GM18870 (cell line): ENCODE results near the gene ELANE.

Experiments
- ATAC-seq: cut with Tn5 transposase; IDR thresholded peaks from one replicate; pipeline ENCODE4 v1.9.1; 2021; ENCODE audit warnings: moderate library complexity; ENCODE audit not compliant: unreplicated experiment

ELANE gene

DNA sequence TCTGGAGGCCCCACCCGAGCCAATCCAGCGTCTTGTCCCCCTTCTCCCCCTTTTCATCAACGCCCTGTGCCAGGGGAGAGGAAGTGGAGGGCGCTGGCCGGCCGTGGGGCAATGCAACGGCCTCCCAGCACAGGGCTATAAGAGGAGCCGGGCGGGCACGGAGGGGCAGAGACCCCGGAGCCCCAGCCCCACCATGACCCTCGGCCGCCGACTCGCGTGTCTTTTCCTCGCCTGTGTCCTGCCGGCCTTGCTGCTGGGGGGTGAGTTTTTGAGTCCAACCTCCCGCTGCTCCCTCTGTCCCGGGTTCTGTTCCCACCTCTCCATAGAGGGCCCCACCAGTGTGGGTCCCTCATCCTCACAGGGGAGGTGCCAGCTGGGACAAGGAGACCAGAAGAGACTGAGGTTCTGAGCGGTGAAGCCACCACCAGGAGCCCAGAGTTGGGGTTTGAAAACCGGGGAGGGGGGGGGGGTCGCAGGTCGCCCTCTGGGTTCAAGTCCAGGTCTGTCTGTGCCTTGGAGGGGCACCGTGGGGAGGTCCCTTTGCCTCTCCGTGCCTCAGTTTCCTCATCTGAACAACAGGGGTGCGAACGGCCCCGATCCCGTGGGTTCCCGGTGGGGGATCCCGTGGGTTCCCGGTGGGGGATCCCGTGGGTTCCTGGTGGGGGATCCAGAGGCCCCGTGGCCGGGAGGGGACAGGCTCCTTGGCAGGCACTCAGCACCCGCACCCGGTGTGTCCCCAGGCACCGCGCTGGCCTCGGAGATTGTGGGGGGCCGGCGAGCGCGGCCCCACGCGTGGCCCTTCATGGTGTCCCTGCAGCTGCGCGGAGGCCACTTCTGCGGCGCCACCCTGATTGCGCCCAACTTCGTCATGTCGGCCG is at the start of gene ELANE:
ELANE (plus strand) TSS at position 168 of the 878 bp plus-strand sequence; CDS start at position 194, 26 bp downstream.
- ATAC-seq: no peak

DNA sequence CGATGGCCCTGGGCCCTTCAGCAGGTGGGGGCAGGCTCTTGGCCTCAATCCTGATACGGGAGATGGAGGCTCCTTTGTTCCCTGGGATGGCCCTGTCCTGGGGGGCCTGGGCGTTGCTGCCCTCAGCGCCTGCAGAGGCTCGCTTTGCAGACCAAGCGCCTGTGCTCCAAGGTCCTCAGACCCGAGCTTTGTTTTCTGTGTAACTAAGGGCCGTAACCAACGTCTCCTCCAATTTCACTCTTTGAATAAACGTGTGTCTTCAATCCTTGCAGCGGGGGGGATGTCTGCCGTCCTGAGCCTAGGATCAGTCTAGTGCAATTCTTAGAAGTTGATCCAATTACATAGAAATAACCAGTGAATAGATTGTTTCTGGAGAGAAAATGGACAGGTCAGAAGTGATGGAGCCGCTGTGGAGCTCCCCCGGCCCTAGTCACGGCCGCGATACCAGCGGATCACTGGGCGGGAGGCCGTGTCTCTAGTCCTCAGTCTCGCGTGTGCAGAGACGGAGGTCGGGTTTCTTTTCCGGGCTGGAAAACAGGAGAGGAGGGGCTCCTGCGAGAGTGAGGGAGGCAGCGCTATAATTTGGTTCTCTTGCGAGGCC is 49.5 kb upstream of the ELANE start:
- ATAC-seq: no peak

DNA sequence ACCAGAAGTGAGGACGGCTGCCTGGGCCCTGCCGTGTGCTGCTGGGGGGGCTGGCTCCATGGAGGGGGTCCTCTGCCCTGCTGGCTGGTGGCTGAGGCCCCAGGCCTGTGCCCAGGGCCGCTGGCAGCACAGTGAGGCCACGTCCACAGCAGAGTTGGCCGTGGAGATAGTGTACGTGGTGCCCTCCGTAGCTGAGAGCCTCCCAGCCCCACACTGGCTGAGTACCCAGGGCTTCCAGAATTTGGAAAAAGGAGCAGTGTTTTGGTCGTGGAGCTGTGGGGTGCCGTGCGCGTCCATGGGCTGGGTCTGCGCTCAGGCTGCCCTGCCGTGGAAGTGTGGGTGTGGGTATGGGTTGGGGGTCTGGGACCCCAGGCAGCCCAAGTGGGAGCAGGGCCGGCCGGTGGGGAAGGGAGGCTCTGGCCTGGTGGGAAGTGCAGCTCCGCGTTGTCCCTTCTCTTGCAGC is 49.0 kb upstream of the ELANE start:
- no peak for ATAC-seq

DNA sequence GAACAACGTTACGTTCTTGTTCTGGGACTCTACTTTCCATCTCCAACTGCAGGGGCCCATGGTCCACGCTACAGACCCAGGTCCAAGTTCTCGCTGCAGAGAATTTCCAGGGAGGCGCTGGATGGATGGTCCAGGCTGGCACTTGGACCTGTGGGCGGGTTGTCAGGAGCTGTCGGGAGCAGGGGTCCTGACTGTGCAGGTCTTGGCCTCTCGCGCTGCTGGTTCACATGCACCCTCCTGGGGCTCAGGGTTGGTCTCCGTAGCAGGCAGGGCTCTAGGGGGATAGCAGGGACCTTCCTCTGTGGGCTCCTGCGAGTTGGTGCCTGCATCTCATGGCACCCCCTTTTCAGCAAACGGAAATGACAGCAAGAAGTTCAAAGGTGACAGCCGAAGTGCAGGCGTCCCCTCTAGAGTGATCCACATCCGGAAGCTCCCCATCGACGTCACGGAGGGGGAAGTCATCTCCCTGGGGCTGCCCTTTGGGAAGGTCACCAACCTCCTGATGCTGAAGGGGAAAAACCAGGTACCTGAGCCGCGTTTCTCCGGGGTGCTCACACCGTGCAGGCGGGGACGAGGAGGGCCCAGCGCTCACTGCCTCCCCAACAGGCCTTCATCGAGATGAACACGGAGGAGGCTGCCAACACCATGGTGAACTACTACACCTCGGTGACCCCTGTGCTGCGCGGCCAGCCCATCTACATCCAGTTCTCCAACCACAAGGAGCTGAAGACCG is 48.3 kb upstream of the ELANE start:
- no peak for ATAC-seq

DNA sequence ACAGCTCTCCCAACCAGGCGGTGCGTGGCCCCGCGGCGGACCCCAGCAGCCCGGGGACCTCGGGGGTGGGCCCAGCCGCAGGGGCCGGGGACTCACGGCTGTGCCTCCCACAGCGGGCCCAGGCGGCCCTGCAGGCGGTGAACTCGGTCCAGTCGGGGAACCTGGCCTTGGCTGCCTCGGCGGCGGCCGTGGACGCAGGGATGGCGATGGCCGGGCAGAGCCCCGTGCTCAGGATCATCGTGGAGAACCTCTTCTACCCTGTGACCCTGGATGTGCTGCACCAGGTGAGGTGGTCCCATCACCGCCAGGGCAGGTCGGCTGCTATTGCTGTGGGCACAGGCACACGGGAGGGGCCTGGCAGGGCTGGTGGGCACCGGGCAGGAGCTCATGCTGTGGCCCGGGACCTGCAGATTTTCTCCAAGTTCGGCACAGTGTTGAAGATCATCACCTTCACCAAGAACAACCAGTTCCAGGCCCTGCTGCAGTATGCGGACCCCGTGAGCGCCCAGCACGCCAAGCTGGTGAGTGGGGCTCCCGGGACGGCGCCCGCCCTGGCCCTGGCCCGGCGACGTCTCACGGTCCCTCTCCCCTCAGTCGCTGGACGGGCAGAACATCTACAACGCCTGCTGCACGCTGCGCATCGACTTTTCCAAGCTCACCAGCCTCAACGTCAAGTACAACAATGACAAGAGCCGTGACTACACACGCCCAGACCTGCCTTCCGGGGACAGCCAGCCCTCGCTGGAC is 47.5 kb upstream of the ELANE start:
- no peak for ATAC-seq

DNA sequence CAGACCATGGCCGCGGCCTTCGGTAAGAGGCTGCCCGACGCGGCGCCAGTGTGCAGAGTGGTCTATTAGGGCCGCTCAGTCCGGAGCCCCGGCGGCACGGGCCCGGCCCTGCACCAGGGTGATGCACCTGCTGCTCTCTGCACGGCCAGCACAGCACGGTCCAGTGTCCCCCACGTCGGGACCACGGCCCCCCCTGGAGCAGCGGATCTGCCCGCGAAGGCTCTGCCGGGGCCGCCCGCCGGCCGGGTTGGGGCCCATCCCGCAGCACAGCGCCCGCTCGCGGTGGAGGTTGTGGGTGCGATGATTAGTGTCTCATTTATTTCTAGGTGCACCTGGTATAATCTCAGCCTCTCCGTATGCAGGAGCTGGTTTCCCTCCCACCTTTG is 46.9 kb upstream of the ELANE start:
- ATAC-seq: no peak

DNA sequence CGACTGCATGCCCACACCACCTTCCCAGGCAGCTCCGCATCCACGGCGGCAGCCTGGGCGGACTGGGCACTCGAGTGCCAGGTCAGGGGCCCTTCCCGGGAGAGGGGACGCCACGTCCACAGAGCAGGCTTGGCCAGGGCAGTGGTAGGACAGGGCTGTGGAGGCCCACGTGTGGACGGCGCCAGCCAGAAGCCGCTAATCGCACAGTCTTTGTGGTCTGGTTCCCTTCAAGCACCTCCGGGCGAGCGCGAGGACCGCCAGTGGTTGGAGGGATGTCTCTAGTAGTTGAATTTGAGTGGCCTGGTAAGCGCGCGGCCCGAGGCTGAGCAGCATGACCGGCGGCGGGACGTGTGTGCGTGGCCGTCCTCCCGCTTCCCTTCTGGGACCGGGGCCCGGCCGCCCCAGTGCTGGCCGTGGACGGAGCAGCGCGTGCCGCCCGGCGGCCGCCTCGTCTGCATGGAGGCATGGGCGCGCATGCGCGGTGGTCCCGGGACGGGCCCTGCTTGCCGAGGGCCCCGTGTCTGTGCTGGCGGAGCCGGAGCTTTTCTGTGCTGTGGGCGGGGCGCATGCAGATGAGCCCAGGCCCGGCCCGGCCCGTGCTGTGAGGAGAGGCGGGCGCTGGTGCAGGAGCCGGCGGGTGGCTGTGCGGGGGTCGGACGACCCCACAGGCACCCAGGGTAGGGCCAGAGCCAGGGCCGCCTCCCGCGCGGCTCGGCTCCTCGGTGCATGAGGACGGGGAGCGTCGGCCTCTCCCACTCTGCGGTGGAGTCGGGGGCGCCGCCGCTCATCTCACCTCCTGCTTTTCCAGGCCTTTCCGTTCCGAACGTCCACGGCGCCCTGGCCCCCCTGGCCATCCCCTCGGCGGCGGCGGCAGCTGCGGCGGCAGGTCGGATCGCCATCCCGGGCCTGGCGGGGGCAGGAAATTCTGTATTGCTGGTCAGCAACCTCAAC is 46.2 kb upstream of the ELANE start:
- no peak for ATAC-seq

DNA sequence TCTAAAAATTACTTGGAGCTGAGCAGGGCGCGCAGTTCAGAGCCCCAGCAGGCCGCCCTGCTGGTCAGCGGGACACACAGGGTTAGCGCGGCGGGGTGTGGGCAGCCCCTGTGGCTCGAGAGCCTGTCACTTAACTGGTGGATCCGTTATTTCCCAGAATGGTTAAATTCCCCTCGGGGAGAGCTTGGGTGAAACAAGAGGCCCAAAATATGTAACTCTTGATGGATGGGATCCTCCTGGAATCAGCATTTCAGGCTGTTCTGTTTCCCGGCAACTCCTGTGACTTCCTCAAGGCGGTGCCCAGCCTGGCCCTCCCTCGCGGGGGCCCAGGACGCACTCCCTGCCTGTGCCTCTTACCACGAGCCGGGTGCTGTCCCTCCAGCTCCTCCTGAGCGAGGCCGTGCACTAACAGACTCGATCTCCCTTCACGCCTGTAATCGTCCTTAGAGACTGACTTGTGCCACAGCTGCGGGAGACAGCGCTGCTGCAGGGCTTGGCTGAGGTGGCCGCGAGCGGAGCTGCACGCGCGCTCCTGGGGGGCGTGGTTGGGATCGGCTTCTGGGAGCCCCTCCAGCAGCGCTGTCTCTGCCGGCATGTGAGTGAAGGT is 45.2 kb upstream of the ELANE start:
- ATAC-seq: no peak

DNA sequence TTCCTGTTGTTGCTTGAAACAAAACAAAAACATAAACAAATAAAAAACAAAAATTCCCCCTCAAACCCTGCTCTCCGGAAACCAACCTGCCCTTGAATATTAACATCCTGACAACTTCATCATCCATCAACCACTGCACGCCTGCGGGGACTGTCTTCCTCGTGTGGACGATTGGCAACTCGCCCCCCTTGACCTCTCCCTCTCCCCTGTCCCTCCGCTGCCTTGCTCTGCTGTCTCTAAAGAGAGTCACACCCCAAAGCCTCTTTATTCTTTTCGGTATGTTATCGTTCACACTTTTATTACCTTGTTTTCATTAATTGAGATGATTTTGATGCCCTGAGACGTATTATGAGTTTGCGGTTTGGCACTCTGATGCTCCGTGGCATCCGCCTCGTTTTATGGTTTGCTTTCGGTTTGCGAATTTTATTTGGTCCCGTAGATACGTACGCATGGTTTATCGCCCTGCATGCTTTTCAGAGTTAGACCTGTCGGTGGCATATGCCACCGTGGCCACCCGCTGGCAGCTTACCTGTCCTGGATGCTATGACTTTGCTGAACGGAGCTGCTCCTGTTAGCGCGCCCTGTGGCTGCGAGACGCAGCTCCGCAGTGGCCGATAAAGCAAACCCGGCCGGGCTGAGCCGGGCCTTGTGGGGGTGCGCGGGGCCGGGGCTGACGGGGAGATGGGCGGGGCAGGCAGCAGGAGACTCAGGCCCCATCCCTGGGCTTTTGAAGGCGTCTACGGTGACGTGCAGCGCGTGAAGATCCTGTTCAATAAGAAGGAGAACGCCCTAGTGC is 44.3 kb upstream of the ELANE start:
- no peak for ATAC-seq

DNA sequence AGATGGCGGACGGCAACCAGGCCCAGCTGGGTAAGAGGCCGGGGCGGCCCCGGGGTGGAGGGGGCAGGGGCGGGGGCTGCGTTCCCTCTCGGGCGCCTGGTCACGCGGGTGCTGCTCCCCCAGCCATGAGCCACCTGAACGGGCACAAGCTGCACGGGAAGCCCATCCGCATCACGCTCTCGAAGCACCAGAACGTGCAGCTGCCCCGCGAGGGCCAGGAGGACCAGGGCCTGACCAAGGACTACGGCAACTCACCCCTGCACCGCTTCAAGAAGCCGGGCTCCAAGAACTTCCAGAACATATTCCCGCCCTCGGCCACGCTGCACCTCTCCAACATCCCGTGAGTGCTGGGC is 43.7 kb upstream of the ELANE start:
- ATAC-seq: no peak

DNA sequence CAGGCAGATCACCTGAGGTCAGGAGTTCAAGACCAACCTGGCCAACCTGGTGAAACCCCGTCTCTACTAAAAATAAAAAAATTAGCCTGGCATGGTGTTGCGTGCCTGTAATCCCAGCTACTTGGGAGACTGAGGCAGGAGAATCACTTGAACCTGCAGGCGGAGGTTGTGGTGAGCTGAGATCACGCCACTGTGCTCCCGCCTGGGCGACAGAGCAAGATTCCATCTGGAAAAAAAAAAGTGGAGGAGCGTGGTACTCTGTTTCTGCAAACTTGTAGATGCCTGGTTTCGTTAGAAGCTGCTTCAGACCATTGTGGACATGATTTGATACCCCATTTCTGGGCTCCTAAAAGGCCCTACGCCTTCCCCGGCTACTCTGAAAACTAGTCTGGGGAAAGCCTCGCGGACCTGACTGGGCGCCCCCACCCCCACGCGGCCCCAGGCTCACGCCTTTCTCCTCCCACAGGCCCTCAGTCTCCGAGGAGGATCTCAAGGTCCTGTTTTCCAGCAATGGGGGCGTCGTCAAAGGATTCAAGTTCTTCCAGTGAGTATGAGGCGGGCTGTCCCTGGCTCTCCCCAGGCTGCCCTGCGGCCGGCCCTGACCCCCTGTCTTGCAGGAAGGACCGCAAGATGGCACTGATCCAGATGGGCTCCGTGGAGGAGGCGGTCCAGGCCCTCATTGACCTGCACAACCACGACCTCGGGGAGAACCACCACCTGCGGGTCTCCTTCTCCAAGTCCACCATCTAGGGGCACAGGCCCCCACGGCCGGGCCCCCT is 41.8 kb upstream of the ELANE start:
- no peak for ATAC-seq

DNA sequence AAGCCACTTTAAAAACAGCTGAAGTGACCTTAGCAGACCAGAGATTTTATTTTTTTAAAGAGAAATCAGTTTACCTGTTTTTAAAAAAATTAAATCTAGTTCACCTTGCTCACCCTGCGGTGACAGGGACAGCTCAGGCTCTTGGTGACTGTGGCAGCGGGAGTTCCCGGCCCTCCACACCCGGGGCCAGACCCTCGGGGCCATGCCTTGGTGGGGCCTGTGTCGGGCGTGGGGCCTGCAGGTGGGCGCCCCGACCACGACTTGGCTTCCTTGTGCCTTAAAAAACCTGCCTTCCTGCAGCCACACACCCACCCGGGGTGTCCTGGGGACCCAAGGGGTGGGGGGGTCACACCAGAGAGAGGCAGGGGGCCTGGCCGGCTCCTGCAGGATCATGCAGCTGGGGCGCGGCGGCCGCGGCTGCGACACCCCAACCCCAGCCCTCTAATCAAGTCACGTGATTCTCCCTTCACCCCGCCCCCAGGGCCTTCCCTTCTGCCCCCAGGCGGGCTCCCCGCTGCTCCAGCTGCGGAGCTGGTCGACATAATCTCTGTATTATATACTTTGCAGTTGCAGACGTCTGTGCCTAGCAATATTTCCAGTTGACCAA is 41.1 kb upstream of the ELANE start:
- ATAC-seq: no peak

DNA sequence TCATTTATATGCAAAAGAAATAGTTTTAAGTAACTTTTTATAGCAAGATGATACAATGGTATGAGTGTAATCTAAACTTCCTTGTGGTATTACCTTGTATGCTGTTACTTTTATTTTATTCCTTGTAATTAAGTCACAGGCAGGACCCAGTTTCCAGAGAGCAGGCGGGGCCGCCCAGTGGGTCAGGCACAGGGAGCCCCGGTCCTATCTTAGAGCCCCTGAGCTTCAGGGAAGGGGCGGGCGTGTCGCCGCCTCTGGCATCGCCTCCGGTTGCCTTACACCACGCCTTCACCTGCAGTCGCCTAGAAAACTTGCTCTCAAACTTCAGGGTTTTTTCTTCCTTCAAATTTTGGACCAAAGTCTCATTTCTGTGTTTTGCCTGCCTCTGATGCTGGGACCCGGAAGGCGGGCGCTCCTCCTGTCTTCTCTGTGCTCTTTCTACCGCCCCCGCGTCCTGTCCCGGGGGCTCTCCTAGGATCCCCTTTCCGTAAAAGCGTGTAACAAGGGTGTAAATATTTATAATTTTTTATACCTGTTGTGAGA is 40.5 kb upstream of the ELANE start:
- ATAC-seq: no peak

DNA sequence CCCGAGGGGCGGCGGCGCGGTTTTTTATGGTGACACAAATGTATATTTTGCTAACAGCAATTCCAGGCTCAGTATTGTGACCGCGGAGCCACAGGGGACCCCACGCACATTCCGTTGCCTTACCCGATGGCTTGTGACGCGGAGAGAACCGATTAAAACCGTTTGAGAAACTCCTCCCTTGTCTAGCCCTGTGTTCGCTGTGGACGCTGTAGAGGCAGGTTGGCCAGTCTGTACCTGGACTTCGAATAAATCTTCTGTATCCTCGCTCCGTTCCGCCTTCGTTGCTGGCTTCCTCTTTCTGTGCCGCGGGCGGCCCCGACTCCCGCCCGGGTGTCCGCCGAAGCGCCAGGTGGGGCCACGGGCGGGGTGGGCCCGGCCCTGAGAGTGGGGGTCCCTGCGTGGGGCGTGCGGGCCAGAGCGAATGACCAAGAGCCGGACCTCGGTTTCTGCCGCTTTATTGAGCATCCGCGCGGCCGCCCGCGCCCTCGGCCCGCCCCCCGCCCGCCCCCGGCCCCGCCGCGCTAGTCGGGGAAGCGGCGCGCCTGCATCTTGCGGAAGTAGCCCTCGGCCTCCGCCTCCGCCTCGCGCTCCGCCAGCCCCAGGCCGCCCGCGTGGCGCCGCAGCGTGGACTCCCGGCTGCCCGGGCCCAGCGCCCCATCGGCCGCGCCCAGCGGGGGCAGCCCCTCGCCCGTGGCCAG is 39.9 kb upstream of the ELANE start:
- no peak for ATAC-seq

DNA sequence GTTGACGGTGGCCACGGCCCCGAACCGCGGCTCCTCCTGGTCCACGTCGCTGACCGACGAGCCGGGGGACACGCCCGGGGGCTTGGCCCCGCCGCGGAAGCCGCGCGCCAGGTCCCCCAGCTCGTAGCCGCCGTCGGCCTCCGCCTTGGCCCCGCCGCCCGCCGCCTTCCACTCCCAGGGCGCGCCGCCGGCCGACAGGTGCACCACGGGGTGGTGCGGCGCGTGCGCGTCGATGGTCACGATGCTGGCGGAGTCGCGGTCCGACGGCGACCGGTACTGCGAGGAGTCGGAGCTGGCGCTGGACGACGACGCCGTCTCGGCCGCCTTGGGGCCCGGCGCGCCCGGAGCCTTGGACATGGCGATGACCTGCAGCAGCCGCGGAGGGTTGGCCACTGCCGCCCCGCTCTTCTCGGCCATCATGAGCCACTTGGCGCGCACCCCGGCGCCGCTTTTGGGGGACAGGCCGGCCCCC is 39.3 kb upstream of the ELANE start:
- no peak for ATAC-seq
